ENCODE results near the gene OBSCN.

OBSCN gene

GRCh38 chr1:228279011-228279721 is 71.3 kb downstream of the OBSCN start:
- Histone ChIP-seq H3K9me2 (ENCODE audit: low read depth, low read length) (no peaks in the 10 kb centered on the region), H3K27me3 (ENCODE audit: insufficient read depth, low read length) (no peaks in the 10 kb centered on the region), H3K4me3 (ENCODE audit: low read depth, low read length, poor library complexity, severe bottlenecking) (no peak overlapping the region), H3K36me3 (ENCODE audit: insufficient read depth, low read length) (no peaks in the 10 kb centered on the region), H3K79me2 (ENCODE audit: insufficient read depth, low read length) (no peaks in the 10 kb centered on the region), H2AFZ (ENCODE audit: low read length) (no peak overlapping the region), H3K4me1 (ENCODE audit: insufficient read depth, low read length, severe bottlenecking) (peaks cover 6% of the 10 kb centered on the region), H3K9ac (ENCODE audit: low read length) (no peak overlapping the region), H3F3A (ENCODE audit: insufficient read depth, low read length) (no peaks in the 10 kb centered on the region), H4K20me1 (ENCODE audit: insufficient read depth, low read length) (no peaks in the 10 kb centered on the region), H3K9me3 (ENCODE audit: low read length) (no peaks in the 10 kb centered on the region), H3K4me2 (ENCODE audit: low read length) (no peak overlapping the region), H3K27ac (ENCODE audit: low read depth, low read length, poor library complexity, severe bottlenecking) (no peak overlapping the region)
- no peak for TF ChIP-seq CTCF (IDR thresholded peaks at IDR 0.05; ENCODE audit: low read length)
- TF ChIP-seq EZH2 (IDR thresholded peaks at IDR 0.05; ENCODE audit: borderline replicate concordance, low read length) = no peak

- H3K27me3 ChIP-seq (ENCODE audit: insufficient read depth, low read length) = no peaks in the 10 kb centered on the region
- no peak overlapping the region for H3K4me2 ChIP-seq (ENCODE audit: low read length)
- peaks cover 6% of the 10 kb centered on the region for H3K4me1 ChIP-seq (ENCODE audit: insufficient read depth, low read length, severe bottlenecking)
- H4K20me1 ChIP-seq (ENCODE audit: insufficient read depth, low read length) = no peaks in the 10 kb centered on the region
- H3K9ac ChIP-seq (ENCODE audit: low read length) = no peak overlapping the region
- no peaks in the 10 kb centered on the region for H3K79me2 ChIP-seq (ENCODE audit: insufficient read depth, low read length)
- TF ChIP-seq EZH2 (IDR thresholded peaks at IDR 0.05; ENCODE audit: borderline replicate concordance, low read length) (no peak), CTCF (IDR thresholded peaks at IDR 0.05; ENCODE audit: low read length) (no peak)
- no peaks in the 10 kb centered on the region for H3K36me3 ChIP-seq (ENCODE audit: insufficient read depth, low read length)
- no peak overlapping the region for H3K27ac ChIP-seq (ENCODE audit: low read depth, low read length, poor library complexity, severe bottlenecking)
- H3K9me2 ChIP-seq (ENCODE audit: low read depth, low read length) = no peaks in the 10 kb centered on the region
- no peak overlapping the region for H3K4me3 ChIP-seq (ENCODE audit: low read depth, low read length, poor library complexity, severe bottlenecking)
- H2AFZ ChIP-seq (ENCODE audit: low read length) = no peak overlapping the region
- H3K9me3 ChIP-seq (ENCODE audit: low read length) = no peaks in the 10 kb centered on the region
- H3F3A ChIP-seq (ENCODE audit: insufficient read depth, low read length) = no peaks in the 10 kb centered on the region
Observed at GRCh38 chr1:228279722-228280105, 71.9 kb downstream of the OBSCN start.

DNA sequence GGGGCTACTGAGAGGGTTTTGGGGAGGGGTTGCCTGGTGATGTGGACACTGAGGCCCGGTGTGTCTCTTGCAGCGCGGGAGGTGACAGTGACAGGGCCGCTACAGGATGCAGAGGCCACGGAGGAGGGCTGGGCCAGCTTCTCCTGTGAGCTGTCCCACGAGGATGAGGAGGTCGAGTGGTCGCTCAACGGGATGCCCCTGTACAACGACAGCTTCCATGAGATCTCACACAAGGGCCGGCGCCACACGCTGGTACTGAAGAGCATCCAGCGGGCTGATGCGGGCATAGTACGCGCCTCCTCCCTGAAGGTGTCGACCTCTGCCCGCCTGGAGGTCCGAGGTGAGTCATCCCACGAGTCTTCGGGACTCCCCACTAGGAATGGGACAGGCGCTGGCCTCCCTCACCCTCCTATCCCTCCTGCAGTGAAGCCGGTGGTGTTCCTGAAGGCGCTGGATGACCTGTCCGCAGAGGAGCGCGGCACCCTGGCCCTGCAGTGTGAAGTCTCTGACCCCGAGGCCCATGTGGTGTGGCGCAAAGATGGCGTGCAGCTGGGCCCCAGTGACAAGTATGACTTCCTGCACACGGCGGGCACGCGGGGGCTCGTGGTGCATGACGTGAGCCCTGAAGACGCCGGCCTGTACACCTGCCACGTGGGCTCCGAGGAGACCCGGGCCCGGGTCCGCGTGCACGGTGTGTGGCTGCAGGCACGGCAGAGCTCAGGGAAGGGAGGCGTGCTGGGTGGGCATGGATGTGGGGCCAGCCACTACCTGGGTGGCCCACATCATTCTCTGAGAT is 72.5 kb downstream of the OBSCN start:
- no peaks in the 10 kb centered on the region for H3K9me3 ChIP-seq (ENCODE audit: low read length)
- TF ChIP-seq CTCF (IDR thresholded peaks at IDR 0.05; ENCODE audit: low read length) = no peak
- TF ChIP-seq EZH2 (IDR thresholded peaks at IDR 0.05; ENCODE audit: borderline replicate concordance, low read length) = no peak
- no peak overlapping the region for H3K27ac ChIP-seq (ENCODE audit: low read depth, low read length, poor library complexity, severe bottlenecking)
- no peaks in the 10 kb centered on the region for H3K27me3 ChIP-seq (ENCODE audit: insufficient read depth, low read length)
- H3K9ac ChIP-seq (ENCODE audit: low read length) = no peak overlapping the region
- no peak overlapping the region for H2AFZ ChIP-seq (ENCODE audit: low read length)
- no peaks in the 10 kb centered on the region for H3K9me2 ChIP-seq (ENCODE audit: low read depth, low read length)
- peaks cover 4% of the 10 kb centered on the region for H3K4me1 ChIP-seq (ENCODE audit: insufficient read depth, low read length, severe bottlenecking)
- H3K4me2 ChIP-seq (ENCODE audit: low read length) = no peak overlapping the region
- H4K20me1 ChIP-seq (ENCODE audit: insufficient read depth, low read length) = no peaks in the 10 kb centered on the region
- no peak overlapping the region for H3K4me3 ChIP-seq (ENCODE audit: low read depth, low read length, poor library complexity, severe bottlenecking)
- H3K79me2 ChIP-seq (ENCODE audit: insufficient read depth, low read length) = no peaks in the 10 kb centered on the region
- H3K36me3 ChIP-seq (ENCODE audit: insufficient read depth, low read length) = no peaks in the 10 kb centered on the region
- no peaks in the 10 kb centered on the region for H3F3A ChIP-seq (ENCODE audit: insufficient read depth, low read length)
